Measurements from ENCODE around the gene KIT. TPM values are rescaled to one million over a fixed set of nuclear protein-coding genes. Genes with fewer than 3 reads are reported as not detected.

KIT gene
- polyA plus RNA-seq, 1 donor (not counting 4 experiments of a cell fraction or from before 2014, with no cell fraction given), result 0.01 TPM

GRCh38 chr4:54754394-54754793, 96.6 kb downstream of the KIT start:
- dilution Hi-C loops (cut with MboI; ENCODE audit: extremely low pct_ligation_motif_present, low sequenced_read_pairs), result no loop called here
- Histone ChIP-seq H3K9ac (ENCODE audit: control insufficient read depth, extremely low read depth, insufficient read depth, low read length) (no peak overlapping the region), H3K36me3 (ENCODE audit: control insufficient read depth in 2 of 2, extremely low read depth in 1 of 2, insufficient read depth in 2 of 2, low read length in 2 of 2) (no peaks in the 10 kb centered on the region), H3K4me2 (ENCODE audit: control insufficient read depth, extremely low read depth, insufficient read depth, low read depth, low read length) (no peak overlapping the region), H2AFZ (ENCODE audit: control insufficient read depth, low read length) (no peak overlapping the region), H4K20me1 (ENCODE audit: control insufficient read depth, extremely low read depth, insufficient read depth, low read length) (no peaks in the 10 kb centered on the region), H3K27ac (ENCODE audit: control insufficient read depth, insufficient read depth, low read length) (no peak overlapping the region), H3K4me3 (ENCODE audit: control insufficient read depth in 2 of 3, extremely low read depth in 1 of 3, insufficient read depth in 2 of 3, low read depth in 1 of 3, low read length in 3 of 3) (no peak overlapping the region), H3K27me3 (ENCODE audit: control insufficient read depth, extremely low read depth, insufficient read depth, low read length) (peaks cover 5% of the 10 kb centered on the region), H3K9me3 (ENCODE audit: control insufficient read depth, low read depth, low read length) (no peaks in the 10 kb centered on the region), H3K9me1 (ENCODE audit: control insufficient read depth, extremely low read depth, insufficient read depth, low read length) (no peaks in the 10 kb centered on the region), H3K79me2 (ENCODE audit: control insufficient read depth, insufficient read depth, low read length) (no peaks in the 10 kb centered on the region), H3K4me1 (ENCODE audit: control insufficient read depth, extremely low read depth, insufficient read depth, low read length) (no peaks in the 10 kb centered on the region)
- no peak for DNase-seq (ENCODE audit: low read depth, low spot score)
- no peak for FAIRE-seq
- TF ChIP-seq, protein P1, sequence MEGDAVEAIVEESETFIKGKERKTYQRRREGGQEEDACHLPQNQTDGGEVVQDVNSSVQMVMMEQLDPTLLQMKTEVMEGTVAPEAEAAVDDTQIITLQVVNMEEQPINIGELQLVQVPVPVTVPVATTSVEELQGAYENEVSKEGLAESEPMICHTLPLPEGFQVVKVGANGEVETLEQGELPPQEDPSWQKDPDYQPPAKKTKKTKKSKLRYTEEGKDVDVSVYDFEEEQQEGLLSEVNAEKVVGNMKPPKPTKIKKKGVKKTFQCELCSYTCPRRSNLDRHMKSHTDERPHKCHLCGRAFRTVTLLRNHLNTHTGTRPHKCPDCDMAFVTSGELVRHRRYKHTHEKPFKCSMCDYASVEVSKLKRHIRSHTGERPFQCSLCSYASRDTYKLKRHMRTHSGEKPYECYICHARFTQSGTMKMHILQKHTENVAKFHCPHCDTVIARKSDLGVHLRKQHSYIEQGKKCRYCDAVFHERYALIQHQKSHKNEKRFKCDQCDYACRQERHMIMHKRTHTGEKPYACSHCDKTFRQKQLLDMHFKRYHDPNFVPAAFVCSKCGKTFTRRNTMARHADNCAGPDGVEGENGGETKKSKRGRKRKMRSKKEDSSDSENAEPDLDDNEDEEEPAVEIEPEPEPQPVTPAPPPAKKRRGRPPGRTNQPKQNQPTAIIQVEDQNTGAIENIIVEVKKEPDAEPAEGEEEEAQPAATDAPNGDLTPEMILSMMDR (optimal IDR thresholded peaks at IDR 0.05 in 1 of 3, IDR thresholded peaks at IDR 0.05 in 1 of 3, conservative IDR thresholded peaks at IDR 0.05 in 1 of 3; ENCODE audit: extremely low read depth in 1 of 3, insufficient read depth in 2 of 3, low read length in 3 of 3), result no peak
- TF ChIP-seq EZH2 (IDR thresholded peaks at IDR 0.05; ENCODE audit: low read length), result no peak

GRCh38 chr4:54764476-54764875, 106.7 kb downstream of the KIT start:
- TF ChIP-seq, protein P1 (optimal IDR thresholded peaks at IDR 0.05 in 1 of 3, IDR thresholded peaks at IDR 0.05 in 1 of 3, conservative IDR thresholded peaks at IDR 0.05 in 1 of 3; ENCODE audit: extremely low read depth in 1 of 3, insufficient read depth in 2 of 3, low read length in 3 of 3), result no peak
- TF ChIP-seq EZH2 (IDR thresholded peaks at IDR 0.05; ENCODE audit: low read length), result no peak
- DNase-seq (ENCODE audit: low read depth, low spot score) (no peak), FAIRE-seq (no peak)
- Histone ChIP-seq H3K9me1 (ENCODE audit: control insufficient read depth, extremely low read depth, insufficient read depth, low read length) (no peaks in the 10 kb centered on the region), H3K79me2 (ENCODE audit: control insufficient read depth, insufficient read depth, low read length) (no peaks in the 10 kb centered on the region), H4K20me1 (ENCODE audit: control insufficient read depth, extremely low read depth, insufficient read depth, low read length) (no peaks in the 10 kb centered on the region), H3K9me3 (ENCODE audit: control insufficient read depth, low read depth, low read length) (no peaks in the 10 kb centered on the region), H3K4me1 (ENCODE audit: control insufficient read depth, extremely low read depth, insufficient read depth, low read length) (no peaks in the 10 kb centered on the region), H3K27me3 (ENCODE audit: control insufficient read depth, extremely low read depth, insufficient read depth, low read length) (no peaks in the 10 kb centered on the region), H3K9ac (ENCODE audit: control insufficient read depth, extremely low read depth, insufficient read depth, low read length) (no peak overlapping the region), H2AFZ (ENCODE audit: control insufficient read depth, low read length) (no peak overlapping the region), H3K4me2 (ENCODE audit: control insufficient read depth, extremely low read depth, insufficient read depth, low read depth, low read length) (no peak overlapping the region), H3K27ac (ENCODE audit: control insufficient read depth, insufficient read depth, low read length) (no peak overlapping the region), H3K4me3 (ENCODE audit: control insufficient read depth in 2 of 3, extremely low read depth in 1 of 3, insufficient read depth in 2 of 3, low read depth in 1 of 3, low read length in 3 of 3) (no peak overlapping the region), H3K36me3 (ENCODE audit: control insufficient read depth in 2 of 2, extremely low read depth in 1 of 2, insufficient read depth in 2 of 2, low read length in 2 of 2) (no peaks in the 10 kb centered on the region)
- dilution Hi-C loops (cut with MboI; ENCODE audit: extremely low pct_ligation_motif_present, low sequenced_read_pairs), result no loop called here

All from keratinocyte (primary cell).